WERI-Rb-1 (cell line): ENCODE measurements around the gene OSR1.

Source experiments
- DNase-seq: peaks from one replicate; pipeline ENCODE4 v3.0.0-alpha.2; 2020
- H3K27ac ChIP-seq: fragments of 250-450 bp; sonication (Bioruptor Pico); 2 replicates; pipeline ENCODE4 v1.5.1; 2020; ENCODE audit warnings: mild to moderate bottlenecking, moderate library complexity
- H3K27me3 ChIP-seq: fragments of 250-450 bp; sonication (Bioruptor Pico); 2 replicates; pipeline ENCODE4 v1.5.1; 2021; ENCODE audit warnings: mild to moderate bottlenecking, low read depth, moderate library complexity; ENCODE audit not compliant: insufficient read depth, severe bottlenecking
- H3K36me3 ChIP-seq: fragments of 250-450 bp; sonication (Bioruptor Pico); 2 replicates; pipeline ENCODE4 v1.5.1; 2020; ENCODE audit warnings: mild to moderate bottlenecking, moderate library complexity
- H3K4me3 ChIP-seq: 2 replicates; pipeline ENCODE4 v1.5.1; 2011; ENCODE audit warnings: low read depth, mild to moderate bottlenecking, control low read depth, low read length
- H3K9me3 ChIP-seq: fragments of 250-450 bp; sonication (Bioruptor Pico); 2 replicates; pipeline ENCODE4 v1.5.1; 2021; ENCODE audit warnings: mild to moderate bottlenecking, moderate library complexity; ENCODE audit not compliant: severe bottlenecking
- CTCF ChIP-seq: IDR thresholded peaks from 2 replicates; pipeline ENCODE4 v1.5.1; 2011; ENCODE audit warnings: low read depth, mild to moderate bottlenecking, control low read depth, inconsistent platforms, low read length

OSR1 gene

GRCh38 chr2:19337202-19337601 is 21.2 kb downstream of the OSR1 start:
- H3K27ac ChIP-seq, result no peak overlapping the region
- TF ChIP-seq CTCF, result no peak
- no peak overlapping the region for H3K4me3 ChIP-seq
- H3K27me3 ChIP-seq, result peaks cover 72% of the 10 kb centered on the region
- no peaks in the 10 kb centered on the region for H3K36me3 ChIP-seq
- H3K9me3 ChIP-seq, result no peaks in the 10 kb centered on the region
- no peak for DNase-seq

GRCh38 chr2:19336781-19337180 is 21.6 kb downstream of the OSR1 start:
- no peak overlapping the region for H3K4me3 ChIP-seq
- H3K36me3 ChIP-seq, result no peaks in the 10 kb centered on the region
- H3K27me3 ChIP-seq, result peaks cover 77% of the 10 kb centered on the region
- no peak for TF ChIP-seq CTCF
- H3K27ac ChIP-seq, result no peak overlapping the region
- no peaks in the 10 kb centered on the region for H3K9me3 ChIP-seq
- DNase-seq, result no peak

- peaks cover 84% of the 10 kb centered on the region for H3K27me3 ChIP-seq
- TF ChIP-seq CTCF, result no peak
- no peak overlapping the region for H3K27ac ChIP-seq
- H3K9me3 ChIP-seq, result no peaks in the 10 kb centered on the region
- no peak overlapping the region for H3K4me3 ChIP-seq
- DNase-seq, result no peak
- no peaks in the 10 kb centered on the region for H3K36me3 ChIP-seq
Measured at GRCh38 chr2:19332503-19332902, 25.9 kb downstream of the OSR1 start.

GRCh38 chr2:19331450-19331849 is 27.0 kb downstream of the OSR1 start:
- Histone ChIP-seq H3K36me3 (no peaks in the 10 kb centered on the region), H3K27ac (no peak overlapping the region), H3K9me3 (no peaks in the 10 kb centered on the region), H3K4me3 (no peak overlapping the region), H3K27me3 (peaks cover 84% of the 10 kb centered on the region)
- TF ChIP-seq CTCF, result no peak
- no peak for DNase-seq

- Histone ChIP-seq H3K4me3 (no peak overlapping the region), H3K9me3 (no peaks in the 10 kb centered on the region), H3K27ac (no peak overlapping the region), H3K36me3 (no peaks in the 10 kb centered on the region), H3K27me3 (peaks cover 77% of the 10 kb centered on the region)
- no peak for TF ChIP-seq CTCF
- no peak for DNase-seq
Measured at GRCh38 chr2:19330436-19330835, 28.0 kb downstream of the OSR1 start.

- no peaks in the 10 kb centered on the region for H3K9me3 ChIP-seq
- TF ChIP-seq CTCF, result no peak
- DNase-seq, result no peak
- H3K27me3 ChIP-seq, result peaks cover 83% of the 10 kb centered on the region
- no peak overlapping the region for H3K27ac ChIP-seq
- H3K4me3 ChIP-seq, result no peak overlapping the region
- H3K36me3 ChIP-seq, result no peaks in the 10 kb centered on the region
Measured at GRCh38 chr2:19329445-19329844, 29.0 kb downstream of the OSR1 start.
